ENCODE results near the gene CRIP1.
A peak's percentile ranks its signal among the peaks of the same experiment; 100 is the strongest.

The CRIP1 gene

GRCh38 chr14:105482486-105483110 lies 4.1 kb upstream of the CRIP1 start:
- H3K27ac Mint-ChIP-seq, result peak overlapping the region; percentile 94
- no peaks in the 10 kb centered on the region for H3K27me3 Mint-ChIP-seq
- no peaks in the 10 kb centered on the region for H3K36me3 Mint-ChIP-seq
- peak overlapping the region; percentile 78 for H3K4me3 Mint-ChIP-seq
- peaks cover 57% of the 10 kb centered on the region for H3K4me1 Mint-ChIP-seq
- no peaks in the 10 kb centered on the region for H3K9me3 Mint-ChIP-seq

GRCh38 chr14:105483300-105484068 lies 3.2 kb upstream of the CRIP1 start:
- Mint-ChIP-seq H3K4me3 (no peak overlapping the region), H3K27ac (no peak overlapping the region), H3K27me3 (no peaks in the 10 kb centered on the region), H3K36me3 (no peaks in the 10 kb centered on the region), H3K9me3 (no peaks in the 10 kb centered on the region), H3K4me1 (peaks cover 63% of the 10 kb centered on the region)

- Mint-ChIP-seq H3K4me3 (peak overlapping the region; percentile 1), H3K27ac (peak overlapping the region; percentile 10), H3K27me3 (no peaks in the 10 kb centered on the region), H3K9me3 (no peaks in the 10 kb centered on the region), H3K4me1 (peaks cover 71% of the 10 kb centered on the region), H3K36me3 (no peaks in the 10 kb centered on the region)
These were observed 2.4 kb upstream of the CRIP1 start for GRCh38 chr14:105484069-105484996.

- H3K36me3 Mint-ChIP-seq, result no peaks in the 10 kb centered on the region
- no peaks in the 10 kb centered on the region for H3K9me3 Mint-ChIP-seq
- H3K4me3 Mint-ChIP-seq, result no peak overlapping the region
- no peaks in the 10 kb centered on the region for H3K27me3 Mint-ChIP-seq
- H3K27ac Mint-ChIP-seq, result peak overlapping the region; percentile 30
- peaks cover 71% of the 10 kb centered on the region for H3K4me1 Mint-ChIP-seq
These were observed 1.7 kb upstream of the CRIP1 start for GRCh38 chr14:105484997-105485393.

- H3K4me1 Mint-ChIP-seq, result peaks cover 65% of the 10 kb centered on the region
- H3K9me3 Mint-ChIP-seq, result no peaks in the 10 kb centered on the region
- no peaks in the 10 kb centered on the region for H3K36me3 Mint-ChIP-seq
- no peaks in the 10 kb centered on the region for H3K27me3 Mint-ChIP-seq
- H3K27ac Mint-ChIP-seq, result peak overlapping the region; percentile 35
- H3K4me3 Mint-ChIP-seq, result peak overlapping the region; percentile 49
These were observed 935 bp upstream of the CRIP1 start for GRCh38 chr14:105485739-105486162.

GRCh38 chr14:105486974-105487448 lies 325 bp downstream of the CRIP1 start:
- no peaks in the 10 kb centered on the region for H3K27me3 Mint-ChIP-seq
- H3K36me3 Mint-ChIP-seq, result no peaks in the 10 kb centered on the region
- no peak overlapping the region for H3K27ac Mint-ChIP-seq
- H3K9me3 Mint-ChIP-seq, result no peaks in the 10 kb centered on the region
- peak overlapping the region; percentile 76 for H3K4me3 Mint-ChIP-seq
- peaks cover 60% of the 10 kb centered on the region for H3K4me1 Mint-ChIP-seq

- H3K4me3 Mint-ChIP-seq, result peak overlapping the region; percentile 80
- peak overlapping the region; percentile 35 for H3K27ac Mint-ChIP-seq
- H3K36me3 Mint-ChIP-seq, result no peaks in the 10 kb centered on the region
- H3K4me1 Mint-ChIP-seq, result peaks cover 55% of the 10 kb centered on the region
- H3K9me3 Mint-ChIP-seq, result no peaks in the 10 kb centered on the region
- no peaks in the 10 kb centered on the region for H3K27me3 Mint-ChIP-seq
These were observed 831 bp downstream of the CRIP1 start for GRCh38 chr14:105487449-105487985.

GRCh38 chr14:105487986-105488777 lies 1.5 kb downstream of the CRIP1 start:
- peaks cover 48% of the 10 kb centered on the region for H3K4me1 Mint-ChIP-seq
- H3K9me3 Mint-ChIP-seq, result no peaks in the 10 kb centered on the region
- peak overlapping the region; percentile 35 for H3K27ac Mint-ChIP-seq
- no peaks in the 10 kb centered on the region for H3K27me3 Mint-ChIP-seq
- no peaks in the 10 kb centered on the region for H3K36me3 Mint-ChIP-seq
- H3K4me3 Mint-ChIP-seq, result peak overlapping the region; percentile 80

- Mint-ChIP-seq H3K27ac (no peak overlapping the region), H3K36me3 (no peaks in the 10 kb centered on the region), H3K27me3 (no peaks in the 10 kb centered on the region), H3K4me3 (peak overlapping the region; percentile 77), H3K9me3 (no peaks in the 10 kb centered on the region), H3K4me1 (peaks cover 47% of the 10 kb centered on the region)
These were observed 2.3 kb downstream of the CRIP1 start for GRCh38 chr14:105488781-105489541.

GRCh38 chr14:105489542-105490266 lies 3.0 kb downstream of the CRIP1 start:
- no peaks in the 10 kb centered on the region for H3K9me3 Mint-ChIP-seq
- H3K4me3 Mint-ChIP-seq, result peak overlapping the region; percentile 77
- peak overlapping the region; percentile 39 for H3K27ac Mint-ChIP-seq
- peaks cover 39% of the 10 kb centered on the region for H3K4me1 Mint-ChIP-seq
- no peaks in the 10 kb centered on the region for H3K36me3 Mint-ChIP-seq
- H3K27me3 Mint-ChIP-seq, result no peaks in the 10 kb centered on the region

- Mint-ChIP-seq H3K36me3 (no peaks in the 10 kb centered on the region), H3K27ac (no peak overlapping the region), H3K4me3 (no peak overlapping the region), H3K27me3 (no peaks in the 10 kb centered on the region), H3K4me1 (peaks cover 34% of the 10 kb centered on the region), H3K9me3 (no peaks in the 10 kb centered on the region)
These were observed 3.5 kb downstream of the CRIP1 start for GRCh38 chr14:105490267-105490571.

GRCh38 chr14:105490572-105491365 lies 4.1 kb downstream of the CRIP1 start, which contains the start of gene TEDC1:
Gene TEDC1, plus strand, starts transcription at chr14:105491246. Its CDS starts 130 bp downstream, at chr14:105491376.
- no peaks in the 10 kb centered on the region for H3K36me3 Mint-ChIP-seq
- H3K9me3 Mint-ChIP-seq, result no peaks in the 10 kb centered on the region
- H3K4me1 Mint-ChIP-seq, result peaks cover 29% of the 10 kb centered on the region
- H3K4me3 Mint-ChIP-seq, result peak within 1 kb of the TSS; percentile 90
- H3K27ac Mint-ChIP-seq, result peak within 1 kb of the TSS; percentile 89
- H3K27me3 Mint-ChIP-seq, result no peaks in the 10 kb centered on the region

GRCh38 chr14:105491366-105491973 lies 4.8 kb downstream of the CRIP1 start:
- Mint-ChIP-seq H3K9me3 (no peaks in the 10 kb centered on the region), H3K36me3 (no peaks in the 10 kb centered on the region), H3K27me3 (no peaks in the 10 kb centered on the region), H3K27ac (peak overlapping the region; percentile 89), H3K4me1 (peaks cover 26% of the 10 kb centered on the region), H3K4me3 (peak overlapping the region; percentile 90)

All from activated naive CD4-positive, alpha-beta T cell treated with anti-CD3 and anti-CD28 coated beads, Interleukin-2, amount 50 U/mL, for 24 hours (primary cell).